Measurements from ENCODE around the gene SMC5.

GRCh38 chr9:70261131-70261870, 2.5 kb downstream of the SMC5 start:
- no peak for TF ChIP-seq GATA3 (IDR thresholded peaks at IDR 0.05; ENCODE audit: low read depth, low read length)
- TF ChIP-seq GATA2 (IDR thresholded peaks at IDR 0.05; ENCODE audit: low read depth, low read length) = no peak

Data from SH-SY5Y (cell line).